ENCODE results near the gene CCDC74A. TPM values are rescaled to one million over a fixed set of nuclear protein-coding genes. Genes with fewer than 3 reads are reported as not detected.
"Not testable (repeated sequence)": the region's sequence is repeated elsewhere in the genome, so short reads cannot be mapped to it uniquely, and the experiment has no call there.

CCDC74A gene
- 1.4 and 1.6 TPM in 2 replicates for total RNA-seq

GRCh38 chr2:131527131-131528001, at the start of gene CCDC74A:
CCDC74A (plus strand) TSS chr2:131527888; CDS start chr2:131527971, 83 bp downstream.
- intact Hi-C loops (cut with micrococcal nuclease): loop anchor here (1.0 to 5.0 kb wide), 2 partner anchors 35 to 115 kb away; partner anchors contain the start of gene MZT2A
- not testable (repeated sequence) for H3K9me3 Mint-ChIP-seq; H3K36me3 Mint-ChIP-seq (ENCODE audit: low read depth); H3K27me3 Mint-ChIP-seq (ENCODE audit: insufficient read depth)
- DNase-seq (ENCODE audit: low spot score): peak; percentile 81
- peaks cover 13% of the 10 kb centered on the region for H3K4me1 Mint-ChIP-seq (ENCODE audit: low read depth)
- peak within 1 kb of the TSS; percentile 84 for H3K4me3 Mint-ChIP-seq
- H3K27ac Mint-ChIP-seq: peak within 1 kb of the TSS; percentile 68

DNA sequence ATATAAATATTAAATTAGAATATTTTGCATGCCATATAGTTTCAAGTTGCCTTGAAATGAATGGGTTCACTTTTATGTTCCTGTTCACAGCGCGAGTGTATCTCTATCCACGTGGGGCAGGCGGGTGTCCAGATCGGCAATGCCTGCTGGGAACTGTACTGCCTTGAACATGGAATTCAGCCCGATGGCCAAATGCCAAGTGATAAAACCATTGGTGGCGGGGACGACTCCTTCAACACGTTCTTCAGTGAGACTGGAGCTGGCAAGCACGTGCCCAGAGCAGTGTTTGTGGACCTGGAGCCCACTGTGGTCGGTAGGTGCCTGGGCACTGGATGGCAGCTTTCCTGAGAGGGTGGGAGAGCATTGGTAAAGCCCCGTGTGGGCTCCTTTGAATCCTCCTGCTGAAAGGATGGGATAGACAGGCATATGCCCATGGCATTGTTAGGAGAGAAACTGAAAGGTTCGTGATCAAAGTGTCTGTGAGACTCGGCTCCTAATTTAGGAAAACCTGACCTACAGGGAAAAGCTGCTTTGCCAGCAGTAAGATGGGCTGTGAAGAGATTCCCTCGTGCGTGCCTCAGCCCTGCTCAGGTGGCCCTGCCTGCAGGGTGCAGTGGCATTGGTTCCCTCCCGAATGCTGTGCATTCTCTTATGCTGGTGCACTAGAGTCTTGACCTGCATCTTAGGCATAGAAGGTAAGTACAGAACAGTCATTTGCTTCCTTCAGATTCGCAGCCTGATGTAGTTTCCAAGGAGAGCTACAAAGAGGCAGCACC, 49.4 kb upstream of the CCDC74A start:
- H3K4me3 Mint-ChIP-seq; H3K36me3 Mint-ChIP-seq (ENCODE audit: low read depth); H3K27ac Mint-ChIP-seq; H3K27me3 Mint-ChIP-seq (ENCODE audit: insufficient read depth); H3K4me1 Mint-ChIP-seq (ENCODE audit: low read depth); intact Hi-C loops (cut with micrococcal nuclease); DNase-seq (ENCODE audit: low spot score); H3K9me3 Mint-ChIP-seq: not testable (repeated sequence)

- H3K36me3 Mint-ChIP-seq (ENCODE audit: low read depth); H3K27me3 Mint-ChIP-seq (ENCODE audit: insufficient read depth); H3K4me1 Mint-ChIP-seq (ENCODE audit: low read depth); intact Hi-C loops (cut with micrococcal nuclease); H3K4me3 Mint-ChIP-seq; DNase-seq (ENCODE audit: low spot score); H3K27ac Mint-ChIP-seq; H3K9me3 Mint-ChIP-seq: not testable (repeated sequence)
Measured at GRCh38 chr2:131478850-131479461, 48.7 kb upstream of the CCDC74A start.

GRCh38 chr2:131480351-131480750, 47.3 kb upstream of the CCDC74A start:
- H3K9me3 Mint-ChIP-seq; intact Hi-C loops (cut with micrococcal nuclease); DNase-seq (ENCODE audit: low spot score); H3K36me3 Mint-ChIP-seq (ENCODE audit: low read depth); H3K27ac Mint-ChIP-seq; H3K4me3 Mint-ChIP-seq; H3K4me1 Mint-ChIP-seq (ENCODE audit: low read depth); H3K27me3 Mint-ChIP-seq (ENCODE audit: insufficient read depth): not testable (repeated sequence)

DNA sequence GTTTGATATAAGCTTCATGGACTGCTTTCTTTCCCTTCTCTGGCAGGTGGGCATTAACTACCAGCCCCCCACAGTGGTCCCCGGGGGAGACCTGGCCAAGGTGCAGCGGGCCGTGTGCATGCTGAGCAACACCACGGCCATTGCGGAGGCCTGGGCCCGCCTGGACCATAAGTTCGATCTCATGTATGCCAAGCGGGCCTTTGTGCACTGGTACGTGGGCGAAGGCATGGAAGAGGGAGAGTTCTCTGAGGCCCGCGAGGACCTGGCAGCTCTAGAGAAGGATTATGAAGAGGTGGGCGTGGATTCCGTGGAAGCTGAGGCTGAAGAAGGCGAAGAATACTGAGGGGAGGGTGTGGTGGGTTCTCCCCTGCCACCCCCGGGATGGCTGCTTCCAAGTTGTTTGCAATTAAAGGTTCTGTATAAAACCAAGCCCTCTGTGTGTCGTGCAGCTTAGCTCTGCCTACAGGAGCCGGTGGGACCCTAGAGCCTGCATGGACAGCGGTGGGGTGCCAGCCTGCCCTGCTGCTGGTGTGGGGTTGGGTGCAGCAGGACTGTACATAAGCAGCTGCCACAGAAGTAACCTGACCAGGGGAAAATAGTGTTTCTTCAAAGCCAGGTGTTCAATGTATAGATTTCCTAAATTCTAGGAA, 45.1 kb upstream of the CCDC74A start:
- not testable (repeated sequence) for H3K27me3 Mint-ChIP-seq (ENCODE audit: insufficient read depth); H3K4me1 Mint-ChIP-seq (ENCODE audit: low read depth)

GRCh38 chr2:131483981-131484820, 43.5 kb upstream of the CCDC74A start:
- DNase-seq (ENCODE audit: low spot score); H3K27me3 Mint-ChIP-seq (ENCODE audit: insufficient read depth); H3K4me3 Mint-ChIP-seq; H3K27ac Mint-ChIP-seq; H3K4me1 Mint-ChIP-seq (ENCODE audit: low read depth); intact Hi-C loops (cut with micrococcal nuclease); H3K36me3 Mint-ChIP-seq (ENCODE audit: low read depth); H3K9me3 Mint-ChIP-seq: not testable (repeated sequence)

More for the DNA sequence above, 45.1 kb upstream of the CCDC74A start:
- DNase-seq (ENCODE audit: low spot score); H3K4me3 Mint-ChIP-seq; intact Hi-C loops (cut with micrococcal nuclease); H3K9me3 Mint-ChIP-seq; H3K36me3 Mint-ChIP-seq (ENCODE audit: low read depth); H3K27ac Mint-ChIP-seq: not testable (repeated sequence)

DNA sequence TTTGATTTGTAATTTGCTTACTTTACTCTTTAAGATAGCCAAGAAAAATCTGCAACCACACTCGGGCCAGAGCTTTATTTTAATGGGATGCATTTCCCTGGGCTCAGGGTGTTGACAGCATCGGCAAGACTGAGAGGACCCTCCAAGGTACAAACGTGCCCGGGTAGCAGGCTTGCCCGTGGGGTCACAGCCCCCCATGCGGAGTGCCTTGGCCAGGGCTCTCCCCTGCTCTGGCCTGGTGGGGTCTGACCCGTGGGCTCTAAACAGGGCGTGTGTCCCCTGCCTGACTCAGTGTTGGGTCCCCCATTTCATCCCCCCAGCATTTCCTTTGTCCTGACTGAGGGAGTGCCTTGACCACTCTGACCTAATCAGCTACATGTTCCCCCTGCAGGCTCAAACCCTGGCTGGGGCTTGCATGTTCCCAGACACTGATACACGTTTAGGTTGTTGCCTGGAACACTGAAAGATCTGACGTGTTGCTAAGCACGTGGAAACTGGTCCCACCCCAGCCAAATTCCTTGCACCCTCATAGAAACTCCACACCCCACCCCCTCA, 42.7 kb upstream of the CCDC74A start:
- H3K4me1 Mint-ChIP-seq (ENCODE audit: low read depth); H3K4me3 Mint-ChIP-seq; intact Hi-C loops (cut with micrococcal nuclease); H3K27me3 Mint-ChIP-seq (ENCODE audit: insufficient read depth); H3K27ac Mint-ChIP-seq; DNase-seq (ENCODE audit: low spot score); H3K36me3 Mint-ChIP-seq (ENCODE audit: low read depth); H3K9me3 Mint-ChIP-seq: not testable (repeated sequence)

- H3K27ac Mint-ChIP-seq; H3K27me3 Mint-ChIP-seq (ENCODE audit: insufficient read depth); H3K4me3 Mint-ChIP-seq; H3K9me3 Mint-ChIP-seq; intact Hi-C loops (cut with micrococcal nuclease); DNase-seq (ENCODE audit: low spot score); H3K4me1 Mint-ChIP-seq (ENCODE audit: low read depth): not testable (repeated sequence)
- H3K36me3 Mint-ChIP-seq (ENCODE audit: low read depth): peaks cover 16% of the 10 kb centered on the region
Measured at GRCh38 chr2:131486201-131486902, 41.3 kb upstream of the CCDC74A start.

DNA sequence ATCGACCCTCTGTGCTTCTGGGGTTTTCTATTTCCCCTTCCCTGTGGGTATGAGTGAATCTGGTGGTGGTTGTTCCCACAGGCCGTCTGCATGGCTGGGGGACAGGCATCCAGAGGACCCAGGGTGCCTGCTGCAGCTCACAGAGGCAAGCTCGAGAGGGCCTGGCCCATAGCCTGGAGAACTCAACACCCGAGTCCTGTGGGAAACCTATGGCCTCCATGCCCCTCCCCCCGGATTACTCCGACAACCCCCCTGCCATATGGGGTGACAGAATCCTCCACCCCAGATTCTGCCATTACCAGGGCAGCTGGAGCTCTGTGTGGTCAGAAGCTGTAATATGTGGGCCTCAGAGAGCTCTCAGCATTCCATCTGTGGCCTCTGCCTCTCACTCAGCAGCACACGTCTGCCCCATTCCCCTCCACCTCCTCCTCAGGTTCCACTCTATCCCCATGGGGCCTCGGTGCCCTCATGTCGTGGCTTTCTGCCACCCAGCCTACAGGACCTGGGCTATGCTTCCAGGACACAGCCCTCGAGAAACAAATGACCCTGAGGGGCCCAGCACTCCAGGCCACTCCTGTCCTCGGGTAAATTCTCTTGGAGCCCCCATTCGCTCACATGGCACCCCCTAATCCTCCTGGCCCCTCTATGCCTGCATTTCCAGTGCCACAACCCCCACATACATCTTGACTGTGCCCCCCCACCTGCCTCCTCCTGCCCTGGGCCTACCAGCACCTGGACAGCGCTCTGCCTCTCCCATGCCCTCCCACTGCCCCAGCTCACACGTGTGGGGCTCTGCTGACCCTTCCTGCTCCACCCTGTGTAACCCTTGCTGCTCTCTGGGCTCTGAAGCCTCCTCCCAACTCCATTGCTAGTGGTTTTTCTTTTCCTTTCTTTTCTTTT, 39.1 kb upstream of the CCDC74A start:
- Mint-ChIP-seq H3K9me3 (no peaks in the 10 kb centered on the region), H3K27ac (no peak overlapping the region), H3K4me1 (ENCODE audit: low read depth) (no peaks in the 10 kb centered on the region), H3K4me3 (no peak overlapping the region), H3K36me3 (ENCODE audit: low read depth) (peaks cover 19% of the 10 kb centered on the region), H3K27me3 (ENCODE audit: insufficient read depth) (no peaks in the 10 kb centered on the region)
- no peak for DNase-seq (ENCODE audit: low spot score)
- intact Hi-C loops (cut with micrococcal nuclease): no loop called here

- not testable (repeated sequence) for H3K27me3 Mint-ChIP-seq (ENCODE audit: insufficient read depth); H3K4me1 Mint-ChIP-seq (ENCODE audit: low read depth); H3K9me3 Mint-ChIP-seq
- intact Hi-C loops (cut with micrococcal nuclease): loop anchor here (5.0 kb wide), 2 partner anchors 64 to 1309 kb away; partner anchors contain the start of genes MZT2B and SMPD4
- peaks cover 21% of the 10 kb centered on the region for H3K36me3 Mint-ChIP-seq (ENCODE audit: low read depth)
- H3K4me3 Mint-ChIP-seq: peak overlapping the region; percentile 90
- H3K27ac Mint-ChIP-seq: peak overlapping the region; percentile 91
- peak; percentile 27 for DNase-seq (ENCODE audit: low spot score)
Measured at GRCh38 chr2:131490616-131491468, 36.8 kb upstream of the CCDC74A start.
